Posterior cingulate gyrus (tissue), 11 donors: ENCODE data around the gene DYNC2H1.
"Not testable (repeated sequence)": the region's sequence is repeated elsewhere in the genome, so short reads cannot be mapped to it uniquely, and the experiment has no call there.

Experiments used
- DNase-seq, 10 donors: peaks; one replicate each; pipeline versions ENCODE4 v3.0.0 to v3.0.0-alpha.2; 2020 to 2021; ENCODE audit warnings: mixed read lengths in 3 of 10
- intact Hi-C: fragments of 100-400 bp; cut with DNase I; formaldehyde crosslinking; loops from one replicate; pipeline ENCODE4 v1.15.1; 2023

DYNC2H1 gene

GRCh38 chr11:103354656-103355055, 245.4 kb downstream of the DYNC2H1 start:
- DNase-seq = no peak
- intact Hi-C loops = no loop called here

- DNase-seq = no peak
- intact Hi-C loops = no loop called here
These were observed 249.0 kb downstream of the DYNC2H1 start for GRCh38 chr11:103358251-103358650.

DNA sequence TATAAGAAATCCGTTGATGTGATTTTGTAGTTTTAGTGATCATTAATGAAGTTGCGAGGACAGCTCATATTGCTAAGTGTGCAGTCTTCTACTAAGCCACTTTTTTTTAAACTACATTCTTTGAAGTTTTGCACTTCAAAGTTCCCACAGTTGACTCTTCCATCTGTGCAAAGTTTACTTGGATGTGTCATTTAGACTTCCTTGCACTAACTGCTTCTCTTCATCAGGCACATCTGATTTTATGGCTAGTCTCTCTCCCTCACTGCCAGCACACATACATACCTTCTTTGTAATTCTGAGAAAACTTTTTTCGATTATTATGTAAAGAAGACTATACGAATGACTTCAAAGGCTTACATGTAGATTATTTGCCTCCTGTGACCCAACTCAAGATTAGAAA, 250.0 kb downstream of the DYNC2H1 start:
- intact Hi-C loops = no loop called here
- DNase-seq = no peak

GRCh38 chr11:103364687-103365086, 255.5 kb downstream of the DYNC2H1 start:
- intact Hi-C loops = no loop called here
- no peak for DNase-seq

GRCh38 chr11:103367650-103368049, 258.4 kb downstream of the DYNC2H1 start:
- intact Hi-C loops = no loop called here
- DNase-seq = no peak

- no peak for DNase-seq
- intact Hi-C loops = no loop called here
These were observed 258.9 kb downstream of the DYNC2H1 start for GRCh38 chr11:103368145-103368544.

DNA sequence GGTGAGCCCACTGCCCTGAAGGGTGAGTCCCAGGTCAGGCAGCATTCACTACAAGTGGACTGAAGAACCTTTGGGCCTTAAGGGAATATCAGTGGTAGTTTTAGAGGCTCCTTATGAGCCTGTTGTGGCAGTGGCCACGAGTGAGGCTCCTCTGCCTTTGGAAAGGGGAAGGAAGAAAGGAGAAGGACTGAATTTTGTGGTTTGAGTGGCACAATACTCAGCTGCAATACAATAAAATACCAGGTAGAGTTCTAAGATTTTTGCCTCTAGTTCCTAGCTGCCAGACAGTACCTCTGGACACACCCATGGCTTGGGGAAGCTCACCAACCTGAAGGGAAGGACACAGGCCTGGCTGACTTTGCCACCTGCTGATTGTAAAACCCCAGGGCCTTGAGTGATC, 260.9 kb downstream of the DYNC2H1 start:
- DNase-seq = no peak
- intact Hi-C loops = no loop called here

DNA sequence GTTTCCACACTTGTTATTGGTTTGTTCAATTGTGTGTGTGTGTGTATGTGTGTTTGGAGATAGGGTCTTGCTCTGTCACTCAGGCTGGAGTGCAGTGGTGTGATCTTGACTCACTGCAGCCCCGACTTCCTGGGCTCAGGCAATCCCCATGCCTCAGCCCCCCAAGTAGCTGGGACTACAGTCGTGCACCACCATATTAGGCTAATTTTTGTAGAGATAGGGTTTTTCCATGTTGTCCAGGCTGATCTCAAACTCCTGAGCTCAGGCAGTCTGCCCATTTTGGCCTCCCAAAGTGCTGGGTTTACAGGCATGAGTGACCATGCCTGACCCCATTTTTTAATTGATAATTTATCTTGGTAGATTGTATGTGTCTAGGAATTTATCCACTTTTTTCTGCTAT, 263.7 kb downstream of the DYNC2H1 start:
- DNase-seq = no peak
- intact Hi-C loops = no loop called here

DNA sequence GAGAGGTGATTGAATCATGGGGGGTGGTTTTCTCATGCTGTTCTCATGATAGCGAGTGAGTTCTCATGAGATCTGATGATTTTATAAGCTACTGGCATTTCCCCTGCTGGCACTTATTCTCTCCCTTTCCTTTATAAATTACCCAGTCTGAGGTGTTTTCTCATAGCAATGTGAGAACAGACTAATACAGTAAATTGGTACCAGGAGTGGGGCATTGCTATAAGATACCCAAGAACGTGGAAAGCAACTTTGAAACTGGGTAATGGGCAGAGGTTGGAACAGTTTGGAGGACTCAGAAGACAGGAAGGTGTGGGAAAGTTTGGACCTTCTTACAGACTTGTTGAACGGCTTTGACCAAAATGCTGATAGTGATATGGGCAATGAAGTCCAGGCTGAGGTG, 265.0 kb downstream of the DYNC2H1 start:
- intact Hi-C loops, DNase-seq: not testable (repeated sequence)

- DNase-seq = no peak
- intact Hi-C loops = no loop called here
These were observed 269.7 kb downstream of the DYNC2H1 start for GRCh38 chr11:103378931-103379330.

DNA sequence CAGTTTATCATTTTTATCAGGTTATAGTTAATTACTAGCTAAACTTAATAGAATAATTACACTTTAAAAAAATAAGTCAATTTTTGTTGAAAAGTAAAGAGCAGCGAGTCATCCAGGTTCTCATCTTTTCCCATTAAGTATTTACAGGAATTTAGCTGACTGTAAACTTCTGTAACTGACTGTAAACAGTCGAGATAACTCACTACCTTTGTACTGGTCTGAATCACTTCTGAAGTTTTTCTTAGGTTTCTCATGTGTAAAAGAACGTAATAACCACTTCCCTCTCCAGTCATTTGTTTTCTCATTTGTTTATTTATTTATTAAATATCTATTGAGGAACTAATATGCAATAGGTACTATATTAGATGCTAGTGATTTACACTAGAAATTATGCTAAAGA, 270.8 kb downstream of the DYNC2H1 start:
- intact Hi-C loops = no loop called here
- no peak for DNase-seq

DNA sequence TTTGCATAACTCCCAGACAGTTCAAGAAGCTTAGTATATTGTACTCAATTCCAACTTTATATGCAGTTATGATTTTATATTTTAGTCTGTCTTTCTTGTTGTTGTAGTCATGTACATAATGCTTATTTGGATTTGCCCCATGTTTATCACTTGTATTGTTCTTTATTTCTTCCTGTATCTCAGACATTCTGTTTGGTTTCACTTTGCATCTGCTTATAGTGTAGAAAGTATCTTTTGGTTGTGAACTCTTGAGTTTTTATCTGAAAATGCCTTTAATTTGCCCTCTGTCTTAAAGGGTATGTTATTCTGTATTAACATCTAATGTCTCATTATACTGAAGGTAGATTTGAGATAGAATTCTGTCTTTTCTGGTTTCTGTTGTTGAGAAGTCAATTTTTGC, 275.4 kb downstream of the DYNC2H1 start:
- DNase-seq = no peak
- intact Hi-C loops = no loop called here

GRCh38 chr11:103395612-103396011, 286.4 kb downstream of the DYNC2H1 start:
- intact Hi-C loops = no loop called here
- no peak for DNase-seq

DNA sequence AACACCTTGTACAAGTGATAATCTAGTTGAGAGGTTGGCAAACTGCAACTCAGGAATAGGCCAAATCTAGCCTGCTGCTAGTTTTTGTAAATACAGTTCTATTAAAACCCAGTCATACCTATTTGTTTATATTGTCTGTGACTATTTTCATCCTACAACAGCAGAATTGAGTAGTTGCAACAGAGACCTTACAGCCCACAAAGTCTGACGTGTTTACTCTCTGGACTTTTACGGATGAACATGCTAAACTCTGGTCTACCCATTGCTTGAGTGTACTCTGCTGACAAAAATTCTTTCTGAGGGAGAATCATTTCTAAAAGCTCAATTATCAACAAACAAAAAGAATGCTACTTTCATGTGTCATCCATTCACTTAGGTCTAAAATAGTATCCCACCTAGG, 287.0 kb downstream of the DYNC2H1 start:
- intact Hi-C loops = no loop called here
- DNase-seq = no peak

- no peak for DNase-seq
- intact Hi-C loops = no loop called here
These were observed 288.1 kb downstream of the DYNC2H1 start for GRCh38 chr11:103397369-103397768.

GRCh38 chr11:103398829-103399228, 289.6 kb downstream of the DYNC2H1 start:
- intact Hi-C loops = no loop called here
- DNase-seq = no peak

DNA sequence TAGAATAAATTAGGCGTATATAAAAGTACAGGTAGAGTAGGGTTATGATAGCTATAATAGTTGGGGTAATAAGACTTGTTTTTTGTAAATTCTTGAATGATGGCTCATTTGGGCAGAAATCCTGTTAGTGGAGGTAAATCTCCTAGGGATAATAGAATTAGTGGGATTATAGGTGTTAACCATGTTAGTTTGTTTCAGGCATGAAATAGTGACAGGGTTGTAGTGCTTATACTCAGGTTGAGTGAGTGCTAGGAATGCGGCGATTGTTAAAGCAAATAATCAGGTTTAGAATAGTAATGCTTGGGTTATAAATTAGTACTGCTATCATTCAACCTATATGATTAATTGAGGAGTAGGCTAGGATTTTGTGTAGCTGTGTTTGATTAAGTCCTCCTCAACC, 297.1 kb downstream of the DYNC2H1 start:
- no peak for DNase-seq
- intact Hi-C loops = no loop called here

- intact Hi-C loops = no loop called here
- no peak for DNase-seq
These were observed 298.4 kb downstream of the DYNC2H1 start for GRCh38 chr11:103407641-103408040.

DNA sequence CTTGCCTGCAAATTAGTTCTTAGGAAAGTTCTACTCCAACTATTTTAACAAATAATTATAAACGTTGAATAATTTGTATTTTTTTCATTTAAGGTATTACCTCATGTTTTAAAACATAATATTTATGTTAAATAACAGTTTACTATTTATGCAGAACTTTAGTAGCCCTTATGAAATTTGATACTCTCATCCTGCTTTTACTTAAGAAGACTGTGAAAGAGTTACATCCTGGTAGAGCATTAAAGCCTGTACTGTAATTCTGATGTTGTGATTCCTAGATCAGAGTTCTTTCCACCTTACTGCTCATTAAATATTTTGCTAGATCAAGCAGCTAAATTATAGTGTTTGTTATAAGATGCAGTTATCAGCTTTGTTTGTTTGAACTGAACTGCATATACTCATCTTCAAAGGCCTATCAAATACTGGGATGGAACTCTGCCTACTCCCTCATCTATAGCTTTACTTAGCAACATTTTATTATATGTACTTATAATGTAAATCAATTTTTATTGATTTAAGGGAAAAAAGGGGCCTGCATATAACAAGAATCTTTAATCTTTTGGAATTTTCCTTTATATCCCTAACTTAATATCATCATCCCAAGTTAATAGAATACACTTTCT, 304.2 kb downstream of the DYNC2H1 start:
- no peak for DNase-seq
- intact Hi-C loops = no loop called here

DNA sequence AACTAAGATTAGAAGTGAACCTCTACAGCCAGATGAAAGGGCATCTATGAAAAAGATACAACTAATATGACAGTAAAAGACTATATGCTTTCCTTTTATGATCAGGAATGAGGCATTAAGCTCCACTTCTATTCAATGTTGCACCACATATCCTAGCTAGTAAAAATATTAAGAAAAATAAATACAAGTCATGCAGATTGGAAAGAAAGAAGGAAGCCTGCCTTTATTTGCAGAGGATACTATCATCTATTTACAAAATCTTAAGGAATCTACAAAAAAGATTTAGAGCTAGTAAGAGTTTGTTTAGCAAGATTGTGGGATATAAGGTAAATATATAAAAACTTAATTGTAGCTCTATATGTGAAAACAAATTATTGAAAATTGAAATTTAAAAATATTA, 308.8 kb downstream of the DYNC2H1 start:
- DNase-seq = no peak
- intact Hi-C loops = no loop called here

DNA sequence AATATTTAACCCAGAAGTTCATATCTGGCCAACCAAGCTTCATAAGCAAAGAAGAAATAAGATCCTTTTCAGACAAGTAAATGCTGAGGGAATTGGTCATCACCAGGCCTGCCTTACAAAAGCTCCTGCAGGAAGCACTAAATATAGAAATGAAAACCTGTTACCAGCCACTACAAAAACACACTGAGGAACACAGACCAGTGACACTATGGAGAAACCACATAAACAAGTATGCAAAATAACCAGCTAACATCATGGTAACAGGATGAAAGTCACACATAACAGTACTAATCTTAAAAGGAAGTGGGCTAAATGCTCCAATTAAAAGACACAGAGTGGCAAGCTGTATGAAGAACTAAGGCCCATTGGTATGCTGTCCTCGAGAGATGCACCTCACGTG, 311.4 kb downstream of the DYNC2H1 start:
- DNase-seq = no peak
- intact Hi-C loops = no loop called here

DNA sequence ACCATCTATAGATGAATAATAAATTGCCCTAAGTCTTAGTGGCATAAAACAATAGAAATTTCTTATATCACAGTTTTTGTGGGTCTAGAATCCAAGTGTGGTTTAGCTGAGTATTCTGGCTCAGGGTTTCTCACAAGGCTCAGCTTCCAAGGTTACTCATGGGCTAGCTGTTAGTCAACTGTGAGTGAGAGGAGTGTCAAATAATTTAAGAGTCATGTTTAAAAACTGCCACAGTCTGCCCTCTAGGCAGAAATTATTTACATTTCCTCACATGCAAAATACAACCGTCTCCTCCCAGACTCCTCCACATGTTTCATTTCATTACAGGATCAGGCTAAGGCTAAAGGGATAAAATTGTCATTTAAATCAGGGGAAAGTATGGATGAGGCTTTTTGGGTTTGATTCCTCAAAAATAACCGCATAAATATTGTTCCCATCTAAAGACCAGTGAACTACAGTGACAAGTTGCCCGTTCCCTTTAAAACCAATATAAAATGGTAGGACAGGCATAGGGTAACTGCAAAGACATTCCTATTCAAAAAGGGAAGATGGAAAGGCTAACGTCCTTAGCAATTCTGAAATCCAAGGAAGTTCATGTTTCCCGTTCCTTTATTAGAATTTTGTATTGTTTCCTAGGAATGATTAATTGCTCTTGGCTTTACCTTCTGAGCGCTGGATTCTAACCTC, 324.3 kb downstream of the DYNC2H1 start:
- no peak for DNase-seq
- intact Hi-C loops = no loop called here

DNA sequence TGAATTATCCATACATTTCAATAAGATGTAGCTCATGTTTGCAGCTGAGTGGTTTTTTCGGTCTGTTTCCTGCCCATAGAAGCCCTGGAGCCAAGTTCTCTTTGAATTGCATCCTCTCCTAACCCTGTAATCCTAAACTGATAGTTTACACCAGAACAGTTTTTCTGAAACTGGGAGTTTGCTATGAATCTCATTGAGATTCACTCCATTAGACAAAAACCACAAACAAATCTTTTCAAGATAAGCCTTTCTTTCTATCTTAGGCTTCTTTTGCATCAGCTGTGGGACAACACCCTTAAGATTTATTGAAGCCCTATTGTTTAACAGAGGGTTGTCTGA, 324.8 kb downstream of the DYNC2H1 start:
- no peak for DNase-seq
- intact Hi-C loops = no loop called here
